HG03571 (cell line): ENCODE measurements around the gene UIMC1.
"Not testable (repeated sequence)": the region's sequence is repeated elsewhere in the genome, so short reads cannot be mapped to it uniquely, and the experiment has no call there.

Experiments used
- ATAC-seq: cut with Tn5 transposase; IDR thresholded peaks from one replicate; pipeline ENCODE4 v1.9.1; 2021; ENCODE audit not compliant: unreplicated experiment

The UIMC1 gene

GRCh38 chr5:176873011-176873410 is 133.6 kb downstream of the UIMC1 start:
- ATAC-seq: not testable (repeated sequence)

- ATAC-seq: not testable (repeated sequence)
These were observed 134.0 kb downstream of the UIMC1 start for GRCh38 chr5:176872586-176872985.

- ATAC-seq: not testable (repeated sequence)
These were observed 135.9 kb downstream of the UIMC1 start for GRCh38 chr5:176870644-176871043.

- ATAC-seq: no peak
These were observed 136.4 kb downstream of the UIMC1 start for GRCh38 chr5:176870110-176870591.

- no peak for ATAC-seq
These were observed 137.0 kb downstream of the UIMC1 start for GRCh38 chr5:176869501-176870109.

GRCh38 chr5:176868731-176869130 is 137.8 kb downstream of the UIMC1 start:
- ATAC-seq: no peak

GRCh38 chr5:176868126-176868525 is 138.5 kb downstream of the UIMC1 start:
- no peak for ATAC-seq

GRCh38 chr5:176866707-176867310 is 139.8 kb downstream of the UIMC1 start:
- no peak for ATAC-seq

GRCh38 chr5:176865964-176866363 is 140.6 kb downstream of the UIMC1 start:
- ATAC-seq: no peak

- no peak for ATAC-seq
These were observed 141.8 kb downstream of the UIMC1 start for GRCh38 chr5:176864755-176865154.

- no peak for ATAC-seq
These were observed 142.8 kb downstream of the UIMC1 start for GRCh38 chr5:176863765-176864098.

- no peak for ATAC-seq
These were observed 143.4 kb downstream of the UIMC1 start for GRCh38 chr5:176863041-176863764.

GRCh38 chr5:176862330-176862995 is 144.1 kb downstream of the UIMC1 start:
- no peak for ATAC-seq

GRCh38 chr5:176861276-176861675 is 145.3 kb downstream of the UIMC1 start:
- ATAC-seq: no peak

GRCh38 chr5:176860381-176860780 is 146.2 kb downstream of the UIMC1 start:
- no peak for ATAC-seq

GRCh38 chr5:176859916-176860315 is 146.7 kb downstream of the UIMC1 start:
- no peak for ATAC-seq

- no peak for ATAC-seq
These were observed 148.7 kb downstream of the UIMC1 start for GRCh38 chr5:176857894-176858273.

GRCh38 chr5:176857216-176857893 is 149.2 kb downstream of the UIMC1 start:
- ATAC-seq: no peak

- ATAC-seq: no peak
These were observed 149.8 kb downstream of the UIMC1 start for GRCh38 chr5:176856746-176857145.

GRCh38 chr5:176855598-176855997 is 151.0 kb downstream of the UIMC1 start:
- ATAC-seq: no peak
